IMR-90 (cell line): ENCODE measurements around the gene C3orf49. TPM values are rescaled to one million over a fixed set of nuclear protein-coding genes. Genes with fewer than 3 reads are reported as not detected.

Experiments
- ATAC-seq: fragments of 200-7000 bp; cut with Tn5 transposase; 2 replicates; pipeline ENCODE4 v1.9.1; 2020; ENCODE audit warnings: low read depth, mild to moderate bottlenecking, moderate library complexity
- BruUV-seq: library from RNA; stranded (reverse); fragments of 400-500 nt; replicated peaks from 2 replicates; lab custom pipeline; 2021; lab: Mats Ljungman, UMichigan
- CTCF ChIA-PET: fragments of 300-600 bp; formaldehyde crosslinking; extraction: SDS; loops from one replicate; lab custom pipeline; 2021; ENCODE audit warnings: antibody characterized with exemption; lab: Yijun Ruan, JAX
- POLR2A ChIA-PET: fragments of 300-600 bp; sonication (Branson Sonifier 250); formaldehyde crosslinking; loops from one replicate; lab custom pipeline; 2022; ENCODE audit warnings: antibody characterized with exemption; ENCODE audit not compliant: unreplicated experiment; lab: Charles Lee
- DNase-seq: peaks from one replicate; pipeline ENCODE4 v3.0.0; 2013
- H2AFZ ChIP-seq: replicated peaks from 2 replicates; pipeline ENCODE3; 2013; ENCODE audit warnings: low read length, mild to moderate bottlenecking; ENCODE audit not compliant: poor library complexity
- H2AK5ac ChIP-seq: 2 replicates; pipeline ENCODE4 v1.6.1; 2013; ENCODE audit warnings: low read depth, low read length, inconsistent platforms
- H2AK9ac ChIP-seq: replicated peaks from 2 replicates; pipeline ENCODE3; 2013; ENCODE audit warnings: mild to moderate bottlenecking, low read depth, low read length, moderate library complexity; ENCODE audit not compliant: poor library complexity
- H2BK120ac ChIP-seq: 2 replicates; pipeline ENCODE4 v1.6.1; 2013; ENCODE audit warnings: low read depth, low read length, inconsistent platforms
- H2BK15ac ChIP-seq: 3 replicates; pipeline ENCODE4 v1.6.1; 2013; ENCODE audit warnings: low read depth, low read length, inconsistent platforms
- H2BK20ac ChIP-seq: 2 replicates; pipeline ENCODE4 v1.6.1; 2013; ENCODE audit warnings: low read depth, mild to moderate bottlenecking, inconsistent platforms, low read length, moderate library complexity
- H2BK5ac ChIP-seq: 2 replicates; pipeline ENCODE4 v1.6.1; 2013; ENCODE audit warnings: mild to moderate bottlenecking, low read depth, low read length, inconsistent platforms; ENCODE audit not compliant: poor library complexity, severe bottlenecking
- H3K14ac ChIP-seq: replicated peaks from 2 replicates; pipeline ENCODE4 v1.6.1; 2013; ENCODE audit warnings: low read depth, low read length, inconsistent platforms
- H3K18ac ChIP-seq: 2 replicates; pipeline ENCODE4 v1.6.1; 2013; ENCODE audit warnings: low read depth, low read length, control low read depth
- H3K23ac ChIP-seq: 2 replicates; pipeline ENCODE4 v1.6.1; 2013; ENCODE audit warnings: low read depth, low read length, inconsistent platforms
- H3K27ac ChIP-seq: 2 replicates; pipeline ENCODE4 v1.5.1; 2013; ENCODE audit warnings: mild to moderate bottlenecking, control low read depth, low read length; ENCODE audit not compliant: insufficient read depth
- H3K27me3 ChIP-seq: 2 replicates; pipeline ENCODE4 v1.6.1; 2013; ENCODE audit warnings: low read length; ENCODE audit not compliant: control insufficient read depth, insufficient read depth
- H3K36me3 ChIP-seq: 2 replicates; pipeline ENCODE4 v1.6.1; 2013; ENCODE audit warnings: low read length, mixed read lengths; ENCODE audit not compliant: control insufficient read depth, insufficient read depth
- H3K4ac ChIP-seq: 2 replicates; pipeline ENCODE4 v1.6.1; 2013; ENCODE audit warnings: low read depth, low read length, inconsistent platforms
- H3K4me1 ChIP-seq: 2 replicates; pipeline ENCODE4 v1.6.1; 2013; ENCODE audit warnings: low read length, mixed read lengths; ENCODE audit not compliant: control insufficient read depth, insufficient read depth
- H3K4me2 ChIP-seq: 2 replicates; pipeline ENCODE4 v1.6.1; 2013; ENCODE audit warnings: low read depth, mild to moderate bottlenecking, control low read depth, low read length, moderate library complexity
- H3K4me3 ChIP-seq: 2 replicates; pipeline ENCODE4 v1.5.1; 2013; ENCODE audit warnings: low read depth, mild to moderate bottlenecking, control low read depth, low read length, moderate library complexity; ENCODE audit not compliant: insufficient read depth
- H3K56ac ChIP-seq: 2 replicates; pipeline ENCODE4 v1.6.1; 2013; ENCODE audit warnings: low read length, inconsistent platforms; ENCODE audit not compliant: insufficient read depth; ENCODE audit errors: extremely low read depth
- H3K79me1 ChIP-seq, 2 experiments: 2 replicates each; pipeline ENCODE4 v1.6.1; 2013; ENCODE audit warnings: low read length in 2 of 2, inconsistent platforms in 1 of 2, low read depth in 1 of 2
- H3K9ac ChIP-seq: 2 replicates; pipeline ENCODE4 v1.6.1; 2013; ENCODE audit warnings: low read depth, low read length, control low read depth
- H3K9me1 ChIP-seq: 2 replicates; pipeline ENCODE4 v1.6.1; 2013; ENCODE audit warnings: low read length, inconsistent platforms; ENCODE audit not compliant: insufficient read depth
- H3K9me3 ChIP-seq: 2 replicates; pipeline ENCODE4 v1.6.1; 2013; ENCODE audit warnings: low read length; ENCODE audit not compliant: control insufficient read depth, insufficient read depth
- H4K20me1 ChIP-seq: 2 replicates; pipeline ENCODE4 v1.6.1; 2013; ENCODE audit warnings: low read length, inconsistent platforms; ENCODE audit not compliant: insufficient read depth
- H4K5ac ChIP-seq: 2 replicates; pipeline ENCODE4 v1.6.1; 2013; ENCODE audit warnings: mild to moderate bottlenecking, low read depth, low read length, control low read depth
- H4K8ac ChIP-seq, 2 experiments: 2 replicates each; pipeline ENCODE4 v1.6.1; 2013; ENCODE audit warnings: low read depth in 2 of 2, low read length in 2 of 2, control low read depth in 1 of 2, inconsistent platforms in 1 of 2
- H4K91ac ChIP-seq: 2 replicates; pipeline ENCODE4 v1.6.1; 2013; ENCODE audit warnings: low read depth, low read length, inconsistent platforms; ENCODE audit not compliant: insufficient read depth
- BHLHE40 ChIP-seq: fragments of 150-350 bp; IDR thresholded peaks from 2 replicates; pipeline ENCODE4 v1.6.1; 2016; ENCODE audit warnings: mild to moderate bottlenecking, low read depth, low read length
- CEBPB ChIP-seq: IDR thresholded peaks from 2 replicates; pipeline ENCODE4 v1.6.1; 2012; ENCODE audit warnings: low read depth, low read length, improper control_type of control experiment
- CHD1 ChIP-seq: IDR thresholded peaks from 2 replicates; pipeline ENCODE4 v1.6.1; 2012; ENCODE audit warnings: low read depth, low read length, improper control_type of control experiment
- FOS ChIP-seq: fragments of 150-350 bp; IDR thresholded peaks from 2 replicates; pipeline ENCODE4 v1.6.1; 2016; ENCODE audit warnings: low read depth, low read length
- MAFK ChIP-seq: IDR thresholded peaks from 2 replicates; pipeline ENCODE4 v1.6.1; 2012; ENCODE audit warnings: low read depth, low read length, improper control_type of control experiment
- MAZ ChIP-seq: IDR thresholded peaks from 2 replicates; pipeline ENCODE4 v1.6.1; 2012; ENCODE audit warnings: low read depth, mild to moderate bottlenecking, low read length, improper control_type of control experiment, moderate library complexity, borderline replicate concordance
- MXI1 ChIP-seq: IDR thresholded peaks from 2 replicates; pipeline ENCODE4 v1.6.1; 2012; ENCODE audit warnings: low read depth, mild to moderate bottlenecking, low read length, moderate library complexity, borderline replicate concordance
- NFE2L2 ChIP-seq: fragments of 150-350 bp; IDR thresholded peaks from 2 replicates; pipeline ENCODE4 v1.6.1; 2016; ENCODE audit warnings: low read depth, mild to moderate bottlenecking, low read length
- POLR2A ChIP-seq: IDR thresholded peaks from 2 replicates; pipeline ENCODE4 v1.6.1; 2012; ENCODE audit warnings: mild to moderate bottlenecking, low read depth, low read length
- RAD21 ChIP-seq: IDR thresholded peaks from 2 replicates; pipeline ENCODE4 v1.6.1; 2012; ENCODE audit warnings: low read length, improper control_type of control experiment
- RCOR1 ChIP-seq: IDR thresholded peaks from 2 replicates; pipeline ENCODE4 v1.6.1; 2012; ENCODE audit warnings: mild to moderate bottlenecking, low read length, improper control_type of control experiment; ENCODE audit not compliant: insufficient replicate concordance
- RFX5 ChIP-seq: IDR thresholded peaks from 2 replicates; pipeline ENCODE4 v1.8.0; 2012; ENCODE audit warnings: low read depth, mild to moderate bottlenecking, low read length, moderate library complexity
- SMC3 ChIP-seq: fragments of 150-350 bp; IDR thresholded peaks from 2 replicates; pipeline ENCODE4 v1.6.1; 2016; ENCODE audit warnings: low read depth, mild to moderate bottlenecking, antibody characterized with exemption, low read length, moderate library complexity
- USF2 ChIP-seq: fragments of 150-350 bp; IDR thresholded peaks from 2 replicates; pipeline ENCODE4 v1.6.1; 2017; ENCODE audit warnings: mild to moderate bottlenecking, antibody characterized with exemption, low read length, low read depth
- WGBS, 2 experiments: methylation state at CpG; one replicate each; pipeline versions ENCODE4 v1.1.5 to v1.1.7; 2013; ENCODE audit warnings: missing lambda C conversion rate in 2 of 2; ENCODE audit not compliant: insufficient read length in 1 of 2; ENCODE audit errors: extremely low coverage in 2 of 2; 5-methylcytosine and 5-hydroxymethylcytosine counted together
- dilution Hi-C: fragments of 300-500 bp; cut with HindIII; formaldehyde crosslinking; loops from one replicate; pipeline ENCODE4 v1.14.3; 2018; ENCODE audit warnings: low sequenced_read_pairs; ENCODE audit not compliant: unreplicated experiment
- in situ Hi-C: fragments of 300-500 bp; cut with MboI; formaldehyde crosslinking; loops from 3 replicates; pipeline ENCODE4 v1.14.3; 2019; ENCODE audit warnings: low sequenced_read_pairs, inconsistent platforms, mixed read lengths
- intact Hi-C: fragments of 100-400 bp; cut with micrococcal nuclease; formaldehyde crosslinking; loops from 2 replicates; pipeline ENCODE4 v1.10.0; 2022
- polyA plus RNA-seq, 3 experiments: library from polyadenylated mRNA; depleted of rRNA; stranded (reverse); fragments of >200 nt; gene quantifications; 2 replicates each; pipeline ENCODE4 v1.2.3, GENCODE V29; 2012; ENCODE audit warnings: low replicate concordance in 1 of 3
- total RNA-seq: library from RNA; depleted of rRNA; stranded (reverse); fragments of >200 nt; gene quantifications from 2 replicates; pipeline ENCODE4 v1.2.3, GENCODE V29; 2012
- TF ChIP-seq, protein P1 (sequence below): conservative IDR thresholded peaks from 2 replicates; pipeline ENCODE4 v1.5.1; 2012; ENCODE audit warnings: mild to moderate bottlenecking, low read depth, low read length, improper control_type of control experiment
- TF ChIP-seq, protein P2 (sequence below): fragments of 150-350 bp; IDR thresholded peaks from 2 replicates; pipeline ENCODE4 v1.6.1; 2016; ENCODE audit warnings: low read depth, mild to moderate bottlenecking, low read length, moderate library complexity, borderline replicate concordance

The C3orf49 gene
- total and polyA plus RNA-seq, 2 of the 4 experiments (the other 2 are of a cell fraction): not detected

DNA sequence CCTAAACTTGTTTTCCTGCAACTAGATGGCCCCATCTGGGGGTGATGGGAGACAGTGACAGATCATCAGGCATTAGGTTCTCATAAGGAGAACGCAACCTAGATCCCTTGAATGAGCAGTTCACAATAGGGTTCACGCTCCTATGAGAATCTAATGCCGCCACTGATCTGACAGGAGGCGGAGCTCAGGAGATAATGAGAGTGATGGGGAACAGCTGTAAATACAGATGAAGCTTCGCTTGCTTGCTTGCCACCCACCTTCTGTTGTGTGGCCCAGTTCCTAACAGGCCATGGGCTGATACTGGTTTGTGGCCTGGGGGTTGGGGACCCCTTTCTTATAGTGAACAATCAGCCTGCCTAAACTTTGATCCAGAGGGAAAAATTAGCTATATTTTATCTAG, 15.2 kb upstream of the C3orf49 start:
- no peak overlapping the region for H3K4me3 ChIP-seq

More for the DNA sequence above, 15.2 kb upstream of the C3orf49 start:
- no peak overlapping the region for H4K8ac ChIP-seq
- no peaks in the 10 kb centered on the region for H4K20me1 ChIP-seq
- no peak overlapping the region for H3K18ac ChIP-seq
- H3K9me1 ChIP-seq: no peaks in the 10 kb centered on the region
- H2BK120ac ChIP-seq: no peak overlapping the region
- DNase-seq (no peak), ATAC-seq (no peak)
- H2BK20ac ChIP-seq: no peak overlapping the region
- 57% methylated on average over 2 of the region's 5 CpGs; no CpG with 5 or more reads in 1 of the 2 experiments for WGBS, 2 experiments
- H3K14ac ChIP-seq: no peak overlapping the region
- H3K4me1 ChIP-seq: no peaks in the 10 kb centered on the region
- no peak overlapping the region for H2AFZ ChIP-seq
- no peak overlapping the region for H3K27ac ChIP-seq
- H3K56ac ChIP-seq: no peak overlapping the region
- H2AK5ac ChIP-seq: no peak overlapping the region
- no peak overlapping the region for H3K4ac ChIP-seq
- dilution Hi-C loops (no loop called here), intact Hi-C loops (no loop called here), in situ Hi-C loops (loop anchor here (25.0 kb wide), 1 partner anchor 1192 kb away; no protein-coding TSS in a partner anchor)
- H2AK9ac ChIP-seq: no peak overlapping the region
- H2BK15ac ChIP-seq: no peak overlapping the region
- H2BK5ac ChIP-seq: no peak overlapping the region
- peaks cover 6% of the 10 kb centered on the region for H3K27me3 ChIP-seq
- no peak overlapping the region for H4K91ac ChIP-seq
- no peaks in the 10 kb centered on the region for H3K79me1 ChIP-seq
- POLR2A ChIA-PET: no interaction called here
- TF ChIP-seq CHD1 (no peak), NFE2L2 (no peak), FOS (no peak), MAFK (no peak), SMC3 (no peak), MXI1 (no peak), USF2 (no peak), RFX5 (no peak), POLR2A (no peak), RCOR1 (no peak), BHLHE40 (no peak), MAZ (no peak), CEBPB (no peak), RAD21 (no peak)
- TF ChIP-seq, protein P1, sequence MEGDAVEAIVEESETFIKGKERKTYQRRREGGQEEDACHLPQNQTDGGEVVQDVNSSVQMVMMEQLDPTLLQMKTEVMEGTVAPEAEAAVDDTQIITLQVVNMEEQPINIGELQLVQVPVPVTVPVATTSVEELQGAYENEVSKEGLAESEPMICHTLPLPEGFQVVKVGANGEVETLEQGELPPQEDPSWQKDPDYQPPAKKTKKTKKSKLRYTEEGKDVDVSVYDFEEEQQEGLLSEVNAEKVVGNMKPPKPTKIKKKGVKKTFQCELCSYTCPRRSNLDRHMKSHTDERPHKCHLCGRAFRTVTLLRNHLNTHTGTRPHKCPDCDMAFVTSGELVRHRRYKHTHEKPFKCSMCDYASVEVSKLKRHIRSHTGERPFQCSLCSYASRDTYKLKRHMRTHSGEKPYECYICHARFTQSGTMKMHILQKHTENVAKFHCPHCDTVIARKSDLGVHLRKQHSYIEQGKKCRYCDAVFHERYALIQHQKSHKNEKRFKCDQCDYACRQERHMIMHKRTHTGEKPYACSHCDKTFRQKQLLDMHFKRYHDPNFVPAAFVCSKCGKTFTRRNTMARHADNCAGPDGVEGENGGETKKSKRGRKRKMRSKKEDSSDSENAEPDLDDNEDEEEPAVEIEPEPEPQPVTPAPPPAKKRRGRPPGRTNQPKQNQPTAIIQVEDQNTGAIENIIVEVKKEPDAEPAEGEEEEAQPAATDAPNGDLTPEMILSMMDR: no peak
- TF ChIP-seq, protein P2, sequence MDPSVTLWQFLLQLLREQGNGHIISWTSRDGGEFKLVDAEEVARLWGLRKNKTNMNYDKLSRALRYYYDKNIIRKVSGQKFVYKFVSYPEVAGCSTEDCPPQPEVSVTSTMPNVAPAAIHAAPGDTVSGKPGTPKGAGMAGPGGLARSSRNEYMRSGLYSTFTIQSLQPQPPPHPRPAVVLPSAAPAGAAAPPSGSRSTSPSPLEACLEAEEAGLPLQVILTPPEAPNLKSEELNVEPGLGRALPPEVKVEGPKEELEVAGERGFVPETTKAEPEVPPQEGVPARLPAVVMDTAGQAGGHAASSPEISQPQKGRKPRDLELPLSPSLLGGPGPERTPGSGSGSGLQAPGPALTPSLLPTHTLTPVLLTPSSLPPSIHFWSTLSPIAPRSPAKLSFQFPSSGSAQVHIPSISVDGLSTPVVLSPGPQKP: no peak
- H3K36me3 ChIP-seq: no peaks in the 10 kb centered on the region
- no peaks in the 10 kb centered on the region for H3K9me3 ChIP-seq
- no peak overlapping the region for H3K4me2 ChIP-seq
- H3K9ac ChIP-seq: no peak overlapping the region
- no peak overlapping the region for H3K23ac ChIP-seq
- no peak overlapping the region for H4K5ac ChIP-seq
- CTCF ChIA-PET: interaction anchor here (1.0 kb wide), 1 partner anchor 12 kb away, joined by 3 read pairs; no protein-coding TSS in a partner anchor
- no TSS peak for BruUV-seq
